Measurements from ENCODE around the gene CPLX4.

DNA sequence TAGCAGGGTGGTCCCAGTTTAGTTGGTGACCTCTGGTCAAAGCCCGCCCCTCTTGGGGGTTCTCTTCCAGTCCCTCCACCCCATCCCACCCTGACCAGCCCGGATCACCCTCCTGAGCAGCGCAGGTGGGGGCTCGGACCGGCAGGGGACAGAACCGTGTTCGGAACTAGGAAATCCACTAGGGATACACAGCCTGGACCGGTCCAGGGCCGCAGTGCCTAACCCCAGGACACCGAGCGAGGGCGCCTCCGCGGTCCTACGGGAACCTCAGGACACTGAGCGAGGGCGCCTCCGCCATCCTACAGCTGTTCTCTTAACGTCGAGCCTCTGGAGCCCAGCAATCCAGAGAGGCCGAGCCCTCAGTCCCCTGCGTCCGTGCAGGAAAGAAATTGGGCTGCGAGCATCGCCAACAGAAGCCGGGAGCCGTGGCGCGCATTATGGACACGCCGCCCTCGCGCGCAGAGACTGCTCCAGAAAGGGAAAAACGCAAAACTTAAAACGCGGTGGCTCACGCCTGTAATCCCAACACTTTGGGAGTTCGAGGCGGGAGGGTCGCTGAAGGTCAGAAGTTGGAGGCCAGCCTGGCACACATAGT lies 53.7 kb downstream of the CPLX4 start:
- TF ChIP-seq EZH2 (IDR thresholded peaks at IDR 0.05; ENCODE audit: low read length) (no peak), CTCF (optimal IDR thresholded peaks at IDR 0.05 in 1 of 3, IDR thresholded peaks at IDR 0.05 in 1 of 3, conservative IDR thresholded peaks at IDR 0.05 in 1 of 3; ENCODE audit: extremely low read depth in 1 of 3, insufficient read depth in 2 of 3, low read length in 3 of 3) (peak in 1 of 3 experiments; percentile 19)

All from keratinocyte (primary cell).